GM23248 (cell line): ENCODE data around the gene NXF1.

Experiments used
- EZH2 ChIP-seq: fragments of 200-600 bp; sonication (generic); IDR thresholded peaks from 2 replicates; pipeline ENCODE4 v1.6.1; 2018; ENCODE audit warnings: antibody characterized with exemption, mild to moderate bottlenecking; ENCODE audit not compliant: insufficient read depth, poor library complexity, severe bottlenecking
- EZH2phosphoT487 ChIP-seq: fragments of 200-600 bp; sonication (generic); IDR thresholded peaks from 2 replicates; pipeline ENCODE4 v1.6.1; 2018; ENCODE audit warnings: antibody characterized with exemption, moderate library complexity, mild to moderate bottlenecking, low read depth; ENCODE audit not compliant: insufficient read depth

DNA sequence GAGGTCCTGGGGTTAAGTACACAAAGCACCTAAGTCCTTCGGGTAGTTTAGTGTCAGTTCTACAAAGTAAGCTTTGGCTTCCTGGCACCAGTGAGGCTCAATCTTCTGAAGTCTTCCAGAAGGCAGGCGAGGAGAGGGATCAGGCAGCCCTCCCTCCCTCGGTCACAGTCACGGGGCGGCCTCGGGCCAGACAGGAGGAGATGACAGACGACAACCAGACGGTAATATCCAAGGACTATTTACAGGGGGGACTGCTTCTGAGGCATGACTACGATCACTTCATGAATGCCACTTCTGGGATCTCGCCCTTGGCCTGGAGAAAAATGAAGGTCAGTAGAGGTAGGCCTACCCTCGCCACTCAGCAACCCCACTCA is 13.1 kb downstream of the NXF1 start:
- TF ChIP-seq EZH2 (no peak), EZH2phosphoT487 (no peak)
